B cell (primary cell): ENCODE data around the gene HOMER1. TPM values are rescaled to one million over a fixed set of nuclear protein-coding genes. Genes with fewer than 3 reads are reported as not detected.

ENCODE experiments used
- ATAC-seq: fragments of 200-7000 bp; cut with Tn5 transposase; one replicate; pipeline ENCODE4 v1.10.0; 2021; ENCODE audit warnings: low read depth, mild to moderate bottlenecking, moderate number of reproducible peaks, moderate library complexity
- CTCF ChIA-PET: fragments of 350-600 bp; sonication (Branson Sonifier 250); formaldehyde crosslinking; loops from one replicate; lab custom pipeline; 2021; ENCODE audit warnings: antibody characterized with exemption, inconsistent platforms; lab: Charles Lee
- POLR2A ChIA-PET: fragments of 350-600 bp; sonication (Branson Sonifier 250); formaldehyde crosslinking; loops from one replicate; lab custom pipeline; 2021; ENCODE audit warnings: antibody characterized with exemption; lab: Charles Lee
- DNase-seq: peaks from one replicate; pipeline ENCODE4 v3.0.0; 2013
- H2AFZ ChIP-seq: 2 replicates; pipeline ENCODE4 v1.6.1; 2012; ENCODE audit warnings: mild to moderate bottlenecking, low read depth, low read length; ENCODE audit not compliant: insufficient read depth, poor library complexity, severe bottlenecking
- H3K27ac ChIP-seq, 2 donors: 1 replicate in 1 of 2; 2 replicates in 1 of 2; pipeline ENCODE4 v1.5.1; 2012 to 2013; ENCODE audit warnings: low read length in 2 of 2, mild to moderate bottlenecking in 2 of 2, moderate library complexity in 1 of 2
- H3K27me3 ChIP-seq, 4 experiments: fragments of 200-600 bp in 1 of 4; sonication (generic) in 1 of 4; replicated peaks in 1 of 4; 1 replicate in 2 of 4; 2 replicates in 2 of 4; pipeline versions ENCODE4 v1.6.1 to v1.7.0; 2013 to 2016; ENCODE audit warnings: low read length in 3 of 4, mild to moderate bottlenecking in 2 of 4, mixed read lengths in 1 of 4, moderate library complexity in 1 of 4; ENCODE audit not compliant: insufficient read depth in 4 of 4, control insufficient read depth in 3 of 4; ENCODE audit errors: control extremely low read depth in 1 of 4
- H3K36me3 ChIP-seq, 2 experiments: replicated peaks in 1 of 2; 1 replicate in 1 of 2; 2 replicates in 1 of 2; pipeline versions ENCODE4 v1.6.1 to v1.7.1; 2013; ENCODE audit warnings: low read length in 1 of 2; ENCODE audit not compliant: insufficient read depth in 2 of 2, control insufficient read depth in 1 of 2; ENCODE audit errors: control extremely low read depth in 1 of 2, extremely low read depth in 1 of 2
- H3K4me1 ChIP-seq, 2 donors: fragments of 200-600 bp in 1 of 2; sonication (generic) in 1 of 2; 1 replicate in 1 of 2; 2 replicates in 1 of 2; pipeline versions ENCODE4 v1.5.1 to v1.6.1; 2013 to 2017; ENCODE audit warnings: low read length in 2 of 2; ENCODE audit not compliant: control insufficient read depth in 2 of 2, insufficient read depth in 2 of 2
- H3K4me2 ChIP-seq: replicated peaks from 2 replicates; pipeline ENCODE3; 2012; ENCODE audit warnings: mild to moderate bottlenecking, low read depth, low read length; ENCODE audit not compliant: poor library complexity, severe bottlenecking
- H3K4me3 ChIP-seq, 5 experiments: fragments of 200-600 bp in 1 of 5; sonication (generic) in 1 of 5; 1 replicate in 3 of 5; 2 replicates in 2 of 5; pipeline versions ENCODE4 v1.5.1 to v1.7.0; 2011 to 2016; ENCODE audit warnings: low read length in 4 of 5, mild to moderate bottlenecking in 4 of 5, low read depth in 2 of 5, control low read depth in 1 of 5, moderate library complexity in 1 of 5; ENCODE audit not compliant: insufficient read depth in 1 of 5; ENCODE audit errors: control extremely low read depth in 1 of 5, extremely low read depth in 1 of 5
- H3K79me2 ChIP-seq: fragments of 200-600 bp; sonication (generic); one replicate; pipeline ENCODE4 v1.6.0; 2016; ENCODE audit warnings: low read length; ENCODE audit not compliant: control insufficient read depth, insufficient read depth
- H3K9ac ChIP-seq: fragments of 200-600 bp; sonication (generic); 2 replicates; pipeline ENCODE4 v1.6.1; 2017; ENCODE audit warnings: mild to moderate bottlenecking, low read length, moderate library complexity
- H3K9me3 ChIP-seq, 3 donors: one replicate each; pipeline versions ENCODE4 v1.6.1 to v1.7.1; 2013; ENCODE audit warnings: low read length in 2 of 3; ENCODE audit not compliant: control insufficient read depth in 2 of 3, insufficient read depth in 1 of 3; ENCODE audit errors: control extremely low read depth in 1 of 3
- H4K20me1 ChIP-seq: 2 replicates; pipeline ENCODE4 v1.6.0; 2012; ENCODE audit warnings: mild to moderate bottlenecking, low read length; ENCODE audit not compliant: insufficient read depth, control insufficient read depth, poor library complexity, severe bottlenecking
- H3K27ac Mint-ChIP-seq: one replicate; pipeline ENCODE4 v1.8.0; 2021; ENCODE audit warnings: mixed read lengths
- H3K27me3 Mint-ChIP-seq: one replicate; pipeline ENCODE4 v1.8.0; 2021; ENCODE audit warnings: mixed read lengths
- H3K4me1 Mint-ChIP-seq: one replicate; pipeline ENCODE4 v1.8.0; 2021; ENCODE audit warnings: mixed read lengths
- H3K4me3 Mint-ChIP-seq: one replicate; pipeline ENCODE4 v1.8.0; 2021; ENCODE audit warnings: mixed read lengths
- H3K9me3 Mint-ChIP-seq: one replicate; pipeline ENCODE4 v1.8.0; 2022; ENCODE audit warnings: mixed read lengths; ENCODE audit not compliant: insufficient read depth
- CTCF ChIP-seq: fragments of 200-600 bp; IDR thresholded peaks from one replicate; pipeline ENCODE4 v1.8.0; 2022; ENCODE audit warnings: antibody characterized with exemption, mild to moderate bottlenecking
- EZH2 ChIP-seq: IDR thresholded peaks from 2 replicates; pipeline ENCODE4 v1.6.1; 2012; ENCODE audit warnings: borderline replicate concordance, low read depth, mild to moderate bottlenecking, moderate library complexity, low read length; ENCODE audit not compliant: insufficient read depth, poor library complexity, severe bottlenecking
- WGBS: methylation state at CpG from one replicate; pipeline ENCODE4 v1.1.5; 2013; ENCODE audit warnings: missing lambda C conversion rate; ENCODE audit not compliant: insufficient coverage; 5-methylcytosine and 5-hydroxymethylcytosine counted together
- intact Hi-C: fragments of 100-400 bp; cut with micrococcal nuclease; formaldehyde crosslinking; loops from one replicate; pipeline ENCODE4 v1.10.0; 2022
- polyA plus RNA-seq: library from polyadenylated mRNA; depleted of rRNA; stranded (reverse); fragments of >200 nt; gene quantifications from 2 replicates; pipeline ENCODE4 v1.2.3, GENCODE V29; 2012
- total RNA-seq, 2 donors: library from RNA; stranded (reverse); fragments of 120-200 nt in 1 of 2; gene quantifications; 1 replicate in 1 of 2; 2 replicates in 1 of 2; pipeline versions ENCODE4 v1.2.3 to v1.2.4, GENCODE V29; 2013 to 2022

Gene HOMER1
- total and polyA plus RNA-seq, 2 donors (not counting 1 experiment from before 2014, with no cell fraction given) = 0.63 to 5.4 TPM

- Histone ChIP-seq H3K27me3 (no peaks in the 10 kb centered on the region), H3K4me2 (no peak overlapping the region), H3K9ac (no peak overlapping the region), H3K9me3 (no peaks in the 10 kb centered on the region), H2AFZ (no peak overlapping the region), H3K4me1 (no peaks in the 10 kb centered on the region), H3K27ac (no peak overlapping the region), H3K36me3 (no peaks in the 10 kb centered on the region), H3K79me2 (no peaks in the 10 kb centered on the region), H4K20me1 (no peaks in the 10 kb centered on the region), H3K4me3 (no peak overlapping the region)
- no peaks in the 10 kb centered on the region for H3K4me1 Mint-ChIP-seq
- H3K27me3 Mint-ChIP-seq = no peaks in the 10 kb centered on the region
- ATAC-seq (no peak), DNase-seq (no peak)
- intact Hi-C loops = no loop called here
- 88% methylated on average over 1 of the region's 1 CpG for WGBS
- TF ChIP-seq CTCF (no peak), EZH2 (no peak)
- H3K4me3 Mint-ChIP-seq = no peak overlapping the region
- H3K9me3 Mint-ChIP-seq = no peaks in the 10 kb centered on the region
- ChIA-PET CTCF (no interaction called here), POLR2A (no interaction called here)
- H3K27ac Mint-ChIP-seq = no peak overlapping the region
Observed at GRCh38 chr5:79399046-79399445, 114.9 kb downstream of the HOMER1 start.

GRCh38 chr5:79397080-79397479 lies 116.9 kb downstream of the HOMER1 start:
- H3K4me3 ChIP-seq = no peak overlapping the region
- Mint-ChIP-seq H3K27me3 (no peaks in the 10 kb centered on the region), H3K4me3 (no peak overlapping the region), H3K4me1 (no peaks in the 10 kb centered on the region), H3K27ac (no peak overlapping the region), H3K9me3 (no peaks in the 10 kb centered on the region)
- H3K9ac ChIP-seq = no peak overlapping the region
- H3K27me3 ChIP-seq = no peaks in the 10 kb centered on the region
- no CpG with 5 or more reads among the region's 1 CpG for WGBS
- CTCF ChIA-PET = no interaction called here
- H4K20me1 ChIP-seq = no peaks in the 10 kb centered on the region
- no peak for TF ChIP-seq EZH2
- no peak for TF ChIP-seq CTCF
- intact Hi-C loops = no loop called here
- H2AFZ ChIP-seq = no peak overlapping the region
- no peaks in the 10 kb centered on the region for H3K79me2 ChIP-seq
- no peak for DNase-seq
- no peaks in the 10 kb centered on the region for H3K9me3 ChIP-seq
- no peak overlapping the region for H3K4me2 ChIP-seq
- ATAC-seq = no peak
- H3K36me3 ChIP-seq = no peaks in the 10 kb centered on the region
- no peak overlapping the region for H3K27ac ChIP-seq
- H3K4me1 ChIP-seq = no peaks in the 10 kb centered on the region
- POLR2A ChIA-PET = no interaction called here
